Stimulated activated CD8-positive, alpha-beta memory T cell treated with anti-CD3 and anti-CD28 coated beads, Interleukin-4, amount 100 ng/mL, for 4 hours (primary cell): ENCODE data around the gene SLC6A7.

ENCODE experiments used
- DNase-seq, 2 donors: peaks; one replicate each; pipeline ENCODE4 v3.0.0-alpha.2; 2020; ENCODE audit warnings: low read depth in 2 of 2, low spot score in 1 of 2

The SLC6A7 gene

GRCh38 chr5:150190503-150190979 lies 679 bp downstream of the SLC6A7 start:
- no peak for DNase-seq

- DNase-seq: no peak
Measured at GRCh38 chr5:150190987-150191386, 1.1 kb downstream of the SLC6A7 start.

GRCh38 chr5:150192462-150192861 lies 2.6 kb downstream of the SLC6A7 start:
- no peak for DNase-seq

- no peak for DNase-seq
Measured at GRCh38 chr5:150195736-150196485, 6.0 kb downstream of the SLC6A7 start.

- no peak for DNase-seq
Measured at GRCh38 chr5:150196514-150196913, 6.7 kb downstream of the SLC6A7 start.

- DNase-seq: no peak
Measured at GRCh38 chr5:150196986-150197385, 7.1 kb downstream of the SLC6A7 start.

GRCh38 chr5:150197476-150197875 lies 7.6 kb downstream of the SLC6A7 start:
- no peak for DNase-seq

GRCh38 chr5:150202501-150202900 lies 12.6 kb downstream of the SLC6A7 start:
- DNase-seq: no peak

- no peak for DNase-seq
Measured at GRCh38 chr5:150203832-150204589, 14.1 kb downstream of the SLC6A7 start.

- DNase-seq: no peak
Measured at GRCh38 chr5:150204590-150204960, 14.7 kb downstream of the SLC6A7 start.

- no peak for DNase-seq
Measured at GRCh38 chr5:150206098-150206778, 16.4 kb downstream of the SLC6A7 start.

GRCh38 chr5:150206779-150207115 lies 16.9 kb downstream of the SLC6A7 start:
- no peak for DNase-seq

- no peak for DNase-seq
Measured at GRCh38 chr5:150208187-150209098, 18.6 kb downstream of the SLC6A7 start.

GRCh38 chr5:150209099-150209635 lies 19.3 kb downstream of the SLC6A7 start:
- DNase-seq: no peak

- DNase-seq: no peak
Measured at GRCh38 chr5:150210644-150211043, 20.8 kb downstream of the SLC6A7 start.

- no peak for DNase-seq
Measured at GRCh38 chr5:150211156-150212030, 21.5 kb downstream of the SLC6A7 start.

- DNase-seq: no peak
Measured at GRCh38 chr5:150213530-150213929, 23.7 kb downstream of the SLC6A7 start.

GRCh38 chr5:150214289-150214688 lies 24.4 kb downstream of the SLC6A7 start:
- no peak for DNase-seq
